Heart right ventricle (tissue), 16 donors: ENCODE measurements around the gene RUVBL2. TPM values are rescaled to one million over a fixed set of nuclear protein-coding genes. Genes with fewer than 3 reads are reported as not detected.

Experiments used
- ATAC-seq, 8 donors: fragments of 200-7000 bp; cut with Tn5 transposase; one replicate each; pipeline ENCODE4 v1.9.1; 2020; ENCODE audit warnings: mild to moderate bottlenecking in 8 of 8, moderate library complexity in 8 of 8, moderate number of reproducible peaks in 1 of 8
- DNase-seq, 2 donors: peaks; one replicate each; pipeline ENCODE4 v3.0.0-alpha.2; 2020
- H3K27ac ChIP-seq, 10 donors: fragments of 200-600 bp; sonication (generic) in 2 of 10; one replicate each; pipeline versions ENCODE4 v1.5.0 to v1.8.0; 2020 to 2022; ENCODE audit warnings: mild to moderate bottlenecking in 3 of 10
- H3K27me3 ChIP-seq, 7 donors: fragments of 200-600 bp; one replicate each; pipeline ENCODE4 v1.8.0; 2021 to 2022; ENCODE audit warnings: mild to moderate bottlenecking in 2 of 7
- H3K36me3 ChIP-seq, 9 donors: fragments of 200-600 bp; sonication (generic) in 1 of 9; one replicate each; pipeline versions ENCODE4 v1.5.0 to v1.8.0; 2020 to 2022; ENCODE audit warnings: mild to moderate bottlenecking in 2 of 9
- H3K4me1 ChIP-seq, 9 donors: fragments of 200-600 bp; sonication (generic) in 1 of 9; one replicate each; pipeline versions ENCODE4 v1.5.0 to v1.8.0; 2020 to 2022; ENCODE audit warnings: mild to moderate bottlenecking in 4 of 9
- H3K4me3 ChIP-seq, 10 donors: fragments of 200-600 bp; sonication (generic) in 2 of 10; one replicate each; pipeline versions ENCODE4 v1.5.0 to v1.8.0; 2020 to 2022; ENCODE audit warnings: mild to moderate bottlenecking in 7 of 10, moderate library complexity in 2 of 10
- H3K9me3 ChIP-seq, 11 donors: fragments of 200-600 bp in 10 of 11; sonication (generic) in 2 of 11; one replicate each; pipeline versions ENCODE4 v1.5.0 to v1.8.0; 2013 to 2022; ENCODE audit warnings: mild to moderate bottlenecking in 2 of 11, control low read depth in 1 of 11, moderate library complexity in 1 of 11
- WGBS, 2 donors: extraction: QIAGEN DNeasy Blood & Tissue Kit; methylation state at CpG; one replicate each; pipeline ENCODE4 v1.1.7; 2013; ENCODE audit warnings: inconsistent platforms in 1 of 2; 5-methylcytosine and 5-hydroxymethylcytosine counted together
- intact Hi-C, 10 donors: fragments of 100-400 bp; cut with DNase I; formaldehyde crosslinking; loops; one replicate each; pipeline versions ENCODE4 v1.11.1 to v1.14.2; 2022
- polyA plus RNA-seq, 2 donors: library from polyadenylated mRNA; stranded (reverse); fragments of 200-250 nt; gene quantifications; one replicate each; pipeline ENCODE4 v1.2.3, GENCODE V29; 2013
- total RNA-seq, 10 donors: library from RNA; stranded (reverse); fragmentation: NEBNext Ultra II Directional in 3 of 10; extraction: Animal tissue kit (Norgen Biotek cat#: 25700) in 3 of 10; gene quantifications; one replicate each; pipeline versions ENCODE4 v1.2.1 to v1.2.4, GENCODE V29; 2021 to 2023
- TF ChIP-seq, protein P1 (sequence below), 9 donors: fragments of 200-600 bp; sonication (generic) in 2 of 9; IDR thresholded peaks; one replicate each; pipeline versions ENCODE4 v1.5.0 to v1.8.0; 2021 to 2022; ENCODE audit warnings: antibody characterized with exemption in 9 of 9, mild to moderate bottlenecking in 5 of 9, moderate library complexity in 1 of 9
- donor health status: Arrhythmogenic right ventricular cardiomyopathy.
- donor health status: ischemic (EF 13 %, LVEDD 7.1; RV severe dilation, severe dysfunction).
- donor health status: healthy with polysubstance abuse.
- donor health status: DM: no; HTN: yes; CAD: no.
- donor health status: DM: no; HTN: no; CAD: no.
- donor health status: ischemic (EF 25% LVEDD 6.9; RV normal size, moderate dysfunction).
- donor health status: ischemic (EF 25% LVEDD 5.7; RV mildly dilated, moderate dysfunction).
- donor health status: healthy.
- donor health status: DM: yes; HTN: yes; CAD: no.
- donor health status: Ischemic cardiomyopathy.
- donor health status: ischemic (EF 35%, LVEDD 5.7; RV mildly dilated, moderate dysfunction).
- donor health status: nonischemic (EF 11% LVEDD 7.7; RV severe dilation, severe dysfunction).
- donor health status: DM: yes; HTN: yes; CAD: no.
- donor health status: PGD.
- donor health status: ischemic (EF 29% LVEDD 5.4; RV normal size, mild dysfunction).
- donor health status: nonischemic (EF 23%, LVEDD 6.1; RV moderate dilation, normal function).

Gene RUVBL2
- total and polyA plus RNA-seq, 12 donors = 40.1 to 108 (median 49.8) TPM

DNA sequence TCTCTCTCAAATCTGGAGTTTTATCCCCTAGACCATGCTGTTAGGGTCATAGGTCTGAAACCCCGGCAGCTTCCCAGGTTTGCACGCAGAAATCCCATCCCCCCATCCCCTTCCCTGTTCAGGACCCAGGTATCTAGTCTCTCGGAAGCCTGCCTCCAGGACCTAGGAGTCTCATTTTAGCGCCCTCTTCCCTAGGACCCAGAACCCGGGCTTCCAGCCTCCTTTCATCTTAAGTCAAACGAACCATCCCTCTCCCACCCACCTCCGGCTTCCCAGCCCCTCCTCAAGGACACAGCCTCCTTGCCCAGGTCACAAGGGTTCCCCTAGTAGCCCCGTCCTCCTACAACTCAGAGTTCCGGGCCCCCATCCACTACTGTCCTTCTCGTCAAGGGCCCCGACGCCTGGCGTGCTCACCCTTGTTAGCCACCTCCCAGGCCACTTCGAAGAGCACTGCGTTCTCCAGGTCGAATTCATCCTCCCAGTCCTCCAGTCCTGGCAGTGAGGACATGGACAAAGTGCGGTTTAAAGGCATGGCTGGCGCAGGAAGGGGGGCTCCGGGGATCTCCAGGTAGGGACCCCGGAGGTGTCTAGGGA lies 1.0 kb upstream of the RUVBL2 start:
- intact Hi-C loops = loop anchor here in 5 of 10 donors (1.0 to 10.0 kb wide), 5 partner anchors 82 to 222 kb away; partner anchors contain the start of genes KCNA7 (in 2 of the 5), HRC (in 1 of the 5), PPP1R15A (in 1 of the 5) and TRPM4 (in 1 of the 5)
- peak overlapping the region; percentile 54 to 99 (median 88) for H3K4me3 ChIP-seq
- no peaks in the 10 kb centered on the region for H3K9me3 ChIP-seq
- 1 to 2% methylated on average over 20 of the region's 20 CpGs for WGBS, 2 donors
- TF ChIP-seq, protein P1, sequence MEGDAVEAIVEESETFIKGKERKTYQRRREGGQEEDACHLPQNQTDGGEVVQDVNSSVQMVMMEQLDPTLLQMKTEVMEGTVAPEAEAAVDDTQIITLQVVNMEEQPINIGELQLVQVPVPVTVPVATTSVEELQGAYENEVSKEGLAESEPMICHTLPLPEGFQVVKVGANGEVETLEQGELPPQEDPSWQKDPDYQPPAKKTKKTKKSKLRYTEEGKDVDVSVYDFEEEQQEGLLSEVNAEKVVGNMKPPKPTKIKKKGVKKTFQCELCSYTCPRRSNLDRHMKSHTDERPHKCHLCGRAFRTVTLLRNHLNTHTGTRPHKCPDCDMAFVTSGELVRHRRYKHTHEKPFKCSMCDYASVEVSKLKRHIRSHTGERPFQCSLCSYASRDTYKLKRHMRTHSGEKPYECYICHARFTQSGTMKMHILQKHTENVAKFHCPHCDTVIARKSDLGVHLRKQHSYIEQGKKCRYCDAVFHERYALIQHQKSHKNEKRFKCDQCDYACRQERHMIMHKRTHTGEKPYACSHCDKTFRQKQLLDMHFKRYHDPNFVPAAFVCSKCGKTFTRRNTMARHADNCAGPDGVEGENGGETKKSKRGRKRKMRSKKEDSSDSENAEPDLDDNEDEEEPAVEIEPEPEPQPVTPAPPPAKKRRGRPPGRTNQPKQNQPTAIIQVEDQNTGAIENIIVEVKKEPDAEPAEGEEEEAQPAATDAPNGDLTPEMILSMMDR (IDR thresholded peaks at IDR 0.05) = no peak
- DNase-seq (peak in 1 of 2 donors; percentile 49), ATAC-seq (peak in 6 of 8 donors; percentile 0 to 18 (median 2))
- peaks cover 0 to 33% (median 13%) of the 10 kb centered on the region in 9 donors for H3K36me3 ChIP-seq
- H3K27me3 ChIP-seq = no peaks in the 10 kb centered on the region
- peak overlapping the region; percentile 71 to 98 (median 95) for H3K27ac ChIP-seq
- peaks cover 9 to 53% (median 42%) of the 10 kb centered on the region in 9 donors for H3K4me1 ChIP-seq

DNA sequence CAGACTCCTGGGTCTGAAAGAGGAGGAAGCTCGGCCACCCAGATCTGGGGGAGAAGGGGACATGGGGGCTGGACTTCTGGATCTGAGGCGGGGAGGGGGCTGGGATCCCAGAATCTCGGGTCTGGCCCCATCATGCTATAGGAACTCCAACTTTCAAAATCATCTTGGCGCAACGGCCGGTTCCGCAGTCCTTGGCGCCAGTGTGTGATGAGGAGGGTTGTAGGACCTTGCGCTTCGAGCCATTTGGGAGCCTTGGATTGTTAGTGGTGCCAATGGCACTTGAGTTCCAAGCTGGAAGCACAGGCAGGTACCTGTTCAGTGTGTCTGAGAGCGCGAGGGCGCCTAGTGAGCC lies 324 bp downstream of the RUVBL2 start:
- 1% methylated on average over 13 of the region's 13 CpGs for WGBS, 2 donors
- intact Hi-C loops = loop anchor here in 5 of 10 donors (10.0 kb wide), 4 partner anchors 81 to 221 kb away; partner anchors contain the start of genes KCNA7 (in 2 of the 5), HRC (in 1 of the 5) and TRPM4 (in 1 of the 5)
- peak overlapping the region; percentile 42 to 99 (median 88) for H3K4me3 ChIP-seq
- TF ChIP-seq, protein P1 (IDR thresholded peaks at IDR 0.05) = no peak
- peaks cover 9 to 47% (median 42%) of the 10 kb centered on the region in 9 donors for H3K4me1 ChIP-seq
- H3K27me3 ChIP-seq = no peaks in the 10 kb centered on the region
- peaks cover 0 to 20% (median 3%) of the 10 kb centered on the region in 9 donors for H3K36me3 ChIP-seq
- H3K9me3 ChIP-seq = no peaks in the 10 kb centered on the region
- ATAC-seq = no peak
- peak overlapping the region; percentile 74 to 98 (median 95) for H3K27ac ChIP-seq
- DNase-seq = no peak

DNA sequence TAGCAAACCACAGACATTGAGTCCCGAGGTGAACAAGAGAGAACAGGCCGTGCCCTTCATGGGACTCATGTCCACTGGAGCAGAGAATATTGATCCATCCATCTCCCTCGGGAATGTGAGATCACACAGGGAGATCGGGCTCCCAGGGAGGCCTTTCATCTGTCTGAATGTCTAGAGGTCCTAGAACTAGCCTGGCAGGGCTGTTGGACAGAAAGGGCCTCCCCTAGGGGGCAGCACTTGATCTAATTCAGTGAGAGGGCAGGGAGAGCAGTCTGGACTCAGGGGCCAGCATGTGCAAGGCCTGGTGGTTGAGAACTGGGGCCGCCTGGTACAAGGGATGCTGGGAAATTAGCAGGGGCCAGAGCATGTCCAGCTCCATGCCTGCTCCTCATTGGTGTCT lies 4.3 kb downstream of the RUVBL2 start:
- ATAC-seq (no peak), DNase-seq (no peak)
- Histone ChIP-seq H3K36me3 (peaks cover 0 to 26% (median 0%) of the 10 kb centered on the region in 9 donors), H3K4me3 (no peak overlapping the region), H3K9me3 (no peaks in the 10 kb centered on the region), H3K27ac (no peak overlapping the region), H3K27me3 (no peaks in the 10 kb centered on the region), H3K4me1 (peaks cover 0 to 14% (median 13%) of the 10 kb centered on the region in 9 donors)
- intact Hi-C loops = loop anchor here in 5 of 10 donors (10.0 kb wide), 4 partner anchors 77 to 217 kb away; partner anchors contain the start of genes KCNA7 (in 2 of the 5), HRC (in 1 of the 5) and TRPM4 (in 1 of the 5)
- 68% methylated on average over 5 of the region's 5 CpGs for WGBS, 2 donors
- TF ChIP-seq, protein P1 (IDR thresholded peaks at IDR 0.05) = peak in 7 of 9 donors; percentile 28 to 57 (median 37)

DNA sequence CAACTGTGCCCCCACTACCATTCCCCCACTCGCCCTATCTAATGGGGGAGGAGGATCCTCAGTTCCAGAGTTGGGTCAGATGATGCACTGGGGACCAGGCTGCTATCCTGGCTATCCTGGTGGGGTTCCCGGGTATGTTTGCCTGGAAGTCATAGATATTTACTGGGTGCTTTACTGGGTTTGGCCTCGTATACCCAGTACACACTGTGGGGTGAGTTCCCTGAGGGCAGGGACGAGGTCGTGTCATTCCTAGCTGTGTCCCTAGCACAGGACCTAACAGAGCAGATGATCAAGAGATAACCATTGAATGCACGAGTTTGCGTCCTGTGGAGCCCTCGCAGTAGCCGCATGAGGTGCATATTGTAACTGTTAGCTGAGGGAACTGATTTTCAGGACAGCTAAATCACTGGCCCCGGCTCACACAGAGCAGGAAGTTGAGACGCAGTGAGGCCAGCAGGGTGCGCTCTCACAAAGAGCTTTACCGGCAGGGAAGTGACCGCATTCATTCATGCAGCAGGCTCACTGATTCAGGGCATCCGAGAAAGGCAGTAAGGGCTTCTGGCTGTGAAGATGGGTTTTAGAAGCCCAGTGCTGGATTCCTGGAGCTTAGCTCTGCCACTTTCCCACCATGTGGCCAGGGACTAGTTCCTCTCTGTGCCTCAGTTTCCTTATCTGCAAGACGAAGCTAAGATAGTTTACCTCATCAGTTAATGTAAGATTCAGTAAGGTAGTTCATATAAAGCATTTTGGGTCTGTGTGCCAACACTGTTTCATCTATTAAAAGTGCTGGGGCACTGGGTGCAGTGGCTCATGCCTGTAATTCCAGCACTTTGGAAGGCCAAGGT lies 6.0 kb downstream of the RUVBL2 start:
- Histone ChIP-seq H3K27ac (no peak overlapping the region), H3K4me1 (peaks cover 0 to 6% (median 5%) of the 10 kb centered on the region in 9 donors), H3K27me3 (no peaks in the 10 kb centered on the region), H3K36me3 (peaks cover 0 to 44% (median 15%) of the 10 kb centered on the region in 9 donors), H3K9me3 (no peaks in the 10 kb centered on the region), H3K4me3 (no peak overlapping the region)
- ATAC-seq (peak in 6 of 8 donors; percentile 27 to 71 (median 58)), DNase-seq (peak in 1 of 2 donors; percentile 52)
- WGBS, 2 donors = 60 to 61% methylated on average over 16 of the region's 16 CpGs
- intact Hi-C loops = loop anchor here in 5 of 10 donors (10.0 kb wide), 4 partner anchors 75 to 215 kb away; partner anchors contain the start of genes KCNA7 (in 2 of the 5), HRC (in 1 of the 5) and TRPM4 (in 1 of the 5)
- TF ChIP-seq, protein P1 (IDR thresholded peaks at IDR 0.05) = peak; percentile 23 to 74 (median 61)
